ENCODE results near the gene STAT3.

STAT3 gene

GRCh38 chr17:42354956-42355843 lies 33.0 kb downstream of the STAT3 start:
- no peak for DNase-seq
- no peak overlapping the region for H3K4me3 ChIP-seq (ENCODE audit: insufficient read depth, low read depth, low read length, poor library complexity, severe bottlenecking)
- H3K36me3 ChIP-seq (ENCODE audit: control insufficient read depth, insufficient read depth, low read length), result no peaks in the 10 kb centered on the region
- H3K9me3 ChIP-seq (ENCODE audit: control insufficient read depth, low read length), result no peaks in the 10 kb centered on the region
- H3K27ac ChIP-seq (ENCODE audit: insufficient read depth, low read length, poor library complexity, severe bottlenecking), result no peak overlapping the region
- no peaks in the 10 kb centered on the region for H3K27me3 ChIP-seq (replicated peaks; ENCODE audit: control insufficient read depth, insufficient read depth, low read length, poor library complexity, severe bottlenecking)
- no peaks in the 10 kb centered on the region for H3K4me1 ChIP-seq (ENCODE audit: control insufficient read depth, insufficient read depth, low read length, poor library complexity, severe bottlenecking)

DNA sequence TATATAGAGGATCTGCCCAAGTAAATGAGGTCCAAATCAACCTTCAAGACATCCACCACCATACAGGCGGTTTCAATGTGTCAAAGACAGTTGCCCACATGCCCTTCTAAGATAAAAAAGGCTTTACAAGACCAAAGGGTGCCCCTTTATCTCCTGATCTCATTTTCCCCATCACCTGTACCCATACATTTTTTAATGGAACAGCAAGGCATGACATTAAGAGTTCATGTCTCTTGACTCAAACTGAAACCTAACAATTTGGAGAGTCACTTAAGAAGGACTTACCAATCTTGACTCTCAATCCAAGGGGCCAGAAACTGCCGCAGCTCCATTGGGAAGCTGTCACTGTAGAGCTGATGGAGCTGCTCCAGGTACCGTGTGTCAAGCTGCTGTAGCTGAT lies 40.1 kb downstream of the STAT3 start:
- H3K27me3 ChIP-seq (replicated peaks; ENCODE audit: control insufficient read depth, insufficient read depth, low read length, poor library complexity, severe bottlenecking), result no peaks in the 10 kb centered on the region
- H3K4me1 ChIP-seq (ENCODE audit: control insufficient read depth, insufficient read depth, low read length, poor library complexity, severe bottlenecking), result no peaks in the 10 kb centered on the region
- H3K9me3 ChIP-seq (ENCODE audit: control insufficient read depth, low read length), result no peaks in the 10 kb centered on the region
- DNase-seq, result no peak
- H3K36me3 ChIP-seq (ENCODE audit: control insufficient read depth, insufficient read depth, low read length), result peaks cover 25% of the 10 kb centered on the region
- H3K27ac ChIP-seq (ENCODE audit: insufficient read depth, low read length, poor library complexity, severe bottlenecking), result no peak overlapping the region
- no peak overlapping the region for H3K4me3 ChIP-seq (ENCODE audit: insufficient read depth, low read depth, low read length, poor library complexity, severe bottlenecking)

GRCh38 chr17:42347606-42348005 lies 40.6 kb downstream of the STAT3 start:
- Histone ChIP-seq H3K9me3 (ENCODE audit: control insufficient read depth, low read length) (no peaks in the 10 kb centered on the region), H3K4me3 (ENCODE audit: insufficient read depth, low read depth, low read length, poor library complexity, severe bottlenecking) (no peak overlapping the region), H3K36me3 (ENCODE audit: control insufficient read depth, insufficient read depth, low read length) (peaks cover 29% of the 10 kb centered on the region), H3K27me3 (replicated peaks; ENCODE audit: control insufficient read depth, insufficient read depth, low read length, poor library complexity, severe bottlenecking) (no peaks in the 10 kb centered on the region), H3K4me1 (ENCODE audit: control insufficient read depth, insufficient read depth, low read length, poor library complexity, severe bottlenecking) (peaks cover 1% of the 10 kb centered on the region), H3K27ac (ENCODE audit: insufficient read depth, low read length, poor library complexity, severe bottlenecking) (no peak overlapping the region)
- no peak for DNase-seq

- no peak for DNase-seq
- H3K4me3 ChIP-seq (ENCODE audit: insufficient read depth, low read depth, low read length, poor library complexity, severe bottlenecking), result no peak overlapping the region
- peaks cover 3% of the 10 kb centered on the region for H3K4me1 ChIP-seq (ENCODE audit: control insufficient read depth, insufficient read depth, low read length, poor library complexity, severe bottlenecking)
- no peaks in the 10 kb centered on the region for H3K9me3 ChIP-seq (ENCODE audit: control insufficient read depth, low read length)
- peaks cover 29% of the 10 kb centered on the region for H3K36me3 ChIP-seq (ENCODE audit: control insufficient read depth, insufficient read depth, low read length)
- H3K27me3 ChIP-seq (replicated peaks; ENCODE audit: control insufficient read depth, insufficient read depth, low read length, poor library complexity, severe bottlenecking), result no peaks in the 10 kb centered on the region
- no peak overlapping the region for H3K27ac ChIP-seq (ENCODE audit: insufficient read depth, low read length, poor library complexity, severe bottlenecking)
Observed at GRCh38 chr17:42347198-42347597, 41.0 kb downstream of the STAT3 start.

- Histone ChIP-seq H3K36me3 (ENCODE audit: control insufficient read depth, insufficient read depth, low read length) (peaks cover 35% of the 10 kb centered on the region), H3K27me3 (replicated peaks; ENCODE audit: control insufficient read depth, insufficient read depth, low read length, poor library complexity, severe bottlenecking) (no peaks in the 10 kb centered on the region), H3K4me1 (ENCODE audit: control insufficient read depth, insufficient read depth, low read length, poor library complexity, severe bottlenecking) (peaks cover 3% of the 10 kb centered on the region), H3K4me3 (ENCODE audit: insufficient read depth, low read depth, low read length, poor library complexity, severe bottlenecking) (no peak overlapping the region), H3K9me3 (ENCODE audit: control insufficient read depth, low read length) (no peaks in the 10 kb centered on the region), H3K27ac (ENCODE audit: insufficient read depth, low read length, poor library complexity, severe bottlenecking) (no peak overlapping the region)
- no peak for DNase-seq
Observed at GRCh38 chr17:42346481-42346880, 41.8 kb downstream of the STAT3 start.

- DNase-seq, result no peak
- peaks cover 10% of the 10 kb centered on the region for H3K4me1 ChIP-seq (ENCODE audit: control insufficient read depth, insufficient read depth, low read length, poor library complexity, severe bottlenecking)
- no peaks in the 10 kb centered on the region for H3K27me3 ChIP-seq (replicated peaks; ENCODE audit: control insufficient read depth, insufficient read depth, low read length, poor library complexity, severe bottlenecking)
- no peak overlapping the region for H3K27ac ChIP-seq (ENCODE audit: insufficient read depth, low read length, poor library complexity, severe bottlenecking)
- no peak overlapping the region for H3K4me3 ChIP-seq (ENCODE audit: insufficient read depth, low read depth, low read length, poor library complexity, severe bottlenecking)
- peaks cover 35% of the 10 kb centered on the region for H3K36me3 ChIP-seq (ENCODE audit: control insufficient read depth, insufficient read depth, low read length)
- no peaks in the 10 kb centered on the region for H3K9me3 ChIP-seq (ENCODE audit: control insufficient read depth, low read length)
Observed at GRCh38 chr17:42345396-42346073, 42.7 kb downstream of the STAT3 start.

DNA sequence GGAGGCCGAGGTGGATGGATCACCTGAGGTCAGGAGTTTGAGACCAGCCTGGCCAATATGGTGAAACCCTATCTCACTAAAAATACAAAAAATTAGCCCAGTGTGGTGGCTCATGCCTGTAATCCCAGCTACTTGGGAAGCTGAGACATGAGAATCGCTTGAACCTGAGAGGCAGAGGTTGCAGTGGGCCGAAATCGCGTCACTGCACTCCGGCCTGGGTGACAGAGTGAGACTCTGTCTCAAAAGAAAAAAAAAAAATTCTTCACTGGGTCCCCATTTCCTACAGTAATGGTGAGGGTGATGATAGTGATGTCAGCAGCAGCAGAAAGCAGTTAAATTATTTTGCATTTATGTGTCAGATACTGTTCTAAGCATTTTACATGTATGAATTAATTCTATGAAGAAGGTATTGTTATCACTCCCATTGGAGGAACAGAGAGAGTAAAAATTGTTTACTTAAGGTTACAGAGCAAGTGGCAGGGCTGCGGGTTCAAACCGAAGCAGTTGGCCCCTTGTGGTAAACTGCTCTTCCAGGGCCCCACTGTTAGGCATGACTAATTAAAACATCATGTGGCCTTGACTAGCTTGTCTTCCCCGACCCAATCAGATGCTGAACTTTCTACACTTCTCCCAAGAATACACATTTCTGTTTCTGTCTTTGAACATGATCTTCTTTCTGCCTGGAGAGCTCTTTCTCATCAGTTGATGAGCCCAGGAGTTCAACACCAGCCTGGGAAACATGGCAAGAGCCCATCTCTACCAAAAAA lies 45.8 kb downstream of the STAT3 start:
- Histone ChIP-seq H3K9me3 (ENCODE audit: control insufficient read depth, low read length) (no peaks in the 10 kb centered on the region), H3K27ac (ENCODE audit: insufficient read depth, low read length, poor library complexity, severe bottlenecking) (peak overlapping the region; percentile 45), H3K36me3 (ENCODE audit: control insufficient read depth, insufficient read depth, low read length) (peaks cover 31% of the 10 kb centered on the region)

DNA sequence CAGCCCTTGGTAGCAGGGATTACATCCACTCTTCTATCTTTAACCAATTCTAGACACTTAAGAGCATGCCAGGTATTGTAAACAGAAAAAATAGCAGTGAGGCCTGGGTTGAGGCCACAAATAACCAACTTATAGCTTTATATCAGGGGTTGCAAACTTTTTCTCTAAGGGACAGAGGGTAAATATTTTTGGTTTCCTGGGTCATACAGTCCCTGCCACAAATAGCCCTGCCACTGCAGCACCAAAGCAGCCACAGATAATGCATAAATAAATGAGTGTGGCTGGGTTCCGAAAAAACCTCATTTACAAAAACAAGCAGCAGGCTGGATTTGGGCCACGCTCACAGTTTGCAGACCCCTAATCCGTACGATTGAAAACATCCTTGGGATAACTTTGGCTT lies 46.7 kb downstream of the STAT3 start:
- Histone ChIP-seq H3K4me1 (ENCODE audit: control insufficient read depth, insufficient read depth, low read length, poor library complexity, severe bottlenecking) (peaks cover 20% of the 10 kb centered on the region), H3K4me3 (ENCODE audit: insufficient read depth, low read depth, low read length, poor library complexity, severe bottlenecking) (no peak overlapping the region), H3K27me3 (replicated peaks; ENCODE audit: control insufficient read depth, insufficient read depth, low read length, poor library complexity, severe bottlenecking) (no peaks in the 10 kb centered on the region), H3K27ac (ENCODE audit: insufficient read depth, low read length, poor library complexity, severe bottlenecking) (peak overlapping the region; percentile 44), H3K9me3 (ENCODE audit: control insufficient read depth, low read length) (no peaks in the 10 kb centered on the region), H3K36me3 (ENCODE audit: control insufficient read depth, insufficient read depth, low read length) (peaks cover 31% of the 10 kb centered on the region)
- no peak for DNase-seq

More for the DNA sequence above, 45.8 kb downstream of the STAT3 start:
- H3K27me3 ChIP-seq (replicated peaks; ENCODE audit: control insufficient read depth, insufficient read depth, low read length, poor library complexity, severe bottlenecking), result no peaks in the 10 kb centered on the region
- no peak overlapping the region for H3K4me3 ChIP-seq (ENCODE audit: insufficient read depth, low read depth, low read length, poor library complexity, severe bottlenecking)
- peak in 1 of 3 donors; percentile 4 for DNase-seq
- H3K4me1 ChIP-seq (ENCODE audit: control insufficient read depth, insufficient read depth, low read length, poor library complexity, severe bottlenecking), result peaks cover 15% of the 10 kb centered on the region

GRCh38 chr17:42340691-42341127 lies 47.5 kb downstream of the STAT3 start:
- H3K4me3 ChIP-seq (ENCODE audit: insufficient read depth, low read depth, low read length, poor library complexity, severe bottlenecking), result no peak overlapping the region
- peaks cover 31% of the 10 kb centered on the region for H3K36me3 ChIP-seq (ENCODE audit: control insufficient read depth, insufficient read depth, low read length)
- H3K4me1 ChIP-seq (ENCODE audit: control insufficient read depth, insufficient read depth, low read length, poor library complexity, severe bottlenecking), result peaks cover 20% of the 10 kb centered on the region
- peak in 1 of 3 donors; percentile 2 for DNase-seq
- H3K27ac ChIP-seq (ENCODE audit: insufficient read depth, low read length, poor library complexity, severe bottlenecking), result peak overlapping the region; percentile 44
- H3K27me3 ChIP-seq (replicated peaks; ENCODE audit: control insufficient read depth, insufficient read depth, low read length, poor library complexity, severe bottlenecking), result no peaks in the 10 kb centered on the region
- H3K9me3 ChIP-seq (ENCODE audit: control insufficient read depth, low read length), result no peaks in the 10 kb centered on the region

Measured in effector memory CD4-positive, alpha-beta T cell (primary cell).